ENCODE measurements around the gene TESK2. TPM values are rescaled to one million over a fixed set of nuclear protein-coding genes. Genes with fewer than 3 reads are reported as not detected.

The TESK2 gene
- polyA plus RNA-seq, 3 donors from 2014 or later = 1.8 to 3.3 TPM; not detected in 1

- Mint-ChIP-seq H3K9me3 (no peaks in the 10 kb centered on the region), H3K27ac (peak overlapping the region in 4 of 6 donors; percentile 2 to 51 (median 38)), H3K36me3 (peaks cover 0 to 10% (median 0%) of the 10 kb centered on the region in 3 donors), H3K4me3 (no peak overlapping the region), H3K27me3 (ENCODE audit: low read depth in 3 of 3) (peaks cover 1 to 2% (median 2%) of the 10 kb centered on the region in 3 donors), H3K4me1 (peaks cover 30 to 35% of the 10 kb centered on the region in 2 donors)
- DNase-seq = no peak
Observed at GRCh38 chr1:45334308-45335245, 156.4 kb downstream of the TESK2 start.

GRCh38 chr1:45332346-45332720 lies 158.6 kb downstream of the TESK2 start:
- Mint-ChIP-seq H3K4me1 (peaks cover 11 to 19% of the 10 kb centered on the region in 2 donors), H3K4me3 (no peak overlapping the region), H3K36me3 (peaks cover 0 to 14% (median 0%) of the 10 kb centered on the region in 3 donors), H3K9me3 (no peaks in the 10 kb centered on the region), H3K27me3 (ENCODE audit: low read depth in 3 of 3) (peaks cover 0 to 2% (median 0%) of the 10 kb centered on the region in 3 donors), H3K27ac (no peak overlapping the region)
- DNase-seq = no peak

GRCh38 chr1:45331436-45332345 lies 159.3 kb downstream of the TESK2 start:
- H3K9me3 Mint-ChIP-seq = no peaks in the 10 kb centered on the region
- no peak overlapping the region for H3K27ac Mint-ChIP-seq
- H3K36me3 Mint-ChIP-seq = peaks cover 0 to 14% (median 0%) of the 10 kb centered on the region in 3 donors
- H3K27me3 Mint-ChIP-seq (ENCODE audit: low read depth in 3 of 3) = peaks cover 0 to 2% (median 0%) of the 10 kb centered on the region in 3 donors
- no peak for DNase-seq
- peaks cover 11 to 15% of the 10 kb centered on the region in 2 donors for H3K4me1 Mint-ChIP-seq
- H3K4me3 Mint-ChIP-seq = no peak overlapping the region

DNA sequence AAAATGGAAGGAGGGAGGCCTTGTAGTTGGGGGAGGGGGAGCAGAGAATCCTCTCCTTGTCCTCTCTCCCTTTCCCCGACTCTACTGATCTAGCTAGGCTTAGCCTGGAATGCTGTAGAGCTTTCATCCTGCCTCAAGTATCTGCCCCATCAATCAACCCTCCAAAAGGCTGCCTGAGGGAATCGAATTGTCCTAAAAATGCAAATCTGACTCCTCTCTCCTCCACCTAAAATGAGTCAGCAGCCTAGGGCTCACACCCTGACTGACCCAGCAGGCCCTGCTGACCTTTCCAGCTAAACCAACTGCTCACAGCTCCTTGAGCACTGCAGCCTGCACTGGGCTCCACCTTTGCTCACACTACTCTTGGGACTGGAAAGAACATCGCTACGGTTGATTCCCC lies 161.5 kb downstream of the TESK2 start:
- H3K9me3 Mint-ChIP-seq = no peaks in the 10 kb centered on the region
- H3K27me3 Mint-ChIP-seq (ENCODE audit: low read depth in 3 of 3) = no peaks in the 10 kb centered on the region
- DNase-seq = no peak
- H3K4me3 Mint-ChIP-seq = peak overlapping the region in 2 of 5 donors; percentile 20 to 27
- peaks cover 0 to 14% (median 0%) of the 10 kb centered on the region in 3 donors for H3K36me3 Mint-ChIP-seq
- no peak overlapping the region for H3K27ac Mint-ChIP-seq
- H3K4me1 Mint-ChIP-seq = peaks cover 10 to 12% of the 10 kb centered on the region in 2 donors

GRCh38 chr1:45328680-45329079 lies 162.3 kb downstream of the TESK2 start:
- peaks cover 6 to 9% of the 10 kb centered on the region in 2 donors for H3K4me1 Mint-ChIP-seq
- no peak for DNase-seq
- H3K9me3 Mint-ChIP-seq = peaks cover 0 to 1% (median 0%) of the 10 kb centered on the region in 6 donors
- H3K27me3 Mint-ChIP-seq (ENCODE audit: low read depth in 3 of 3) = no peaks in the 10 kb centered on the region
- H3K27ac Mint-ChIP-seq = no peak overlapping the region
- H3K4me3 Mint-ChIP-seq = peak overlapping the region; percentile 25 to 64 (median 39)
- peaks cover 0 to 10% (median 0%) of the 10 kb centered on the region in 3 donors for H3K36me3 Mint-ChIP-seq

- DNase-seq = no peak
- no peaks in the 10 kb centered on the region for H3K27me3 Mint-ChIP-seq (ENCODE audit: low read depth in 3 of 3)
- H3K27ac Mint-ChIP-seq = no peak overlapping the region
- peak overlapping the region; percentile 52 to 86 (median 65) for H3K4me3 Mint-ChIP-seq
- peaks cover 0 to 10% (median 0%) of the 10 kb centered on the region in 3 donors for H3K36me3 Mint-ChIP-seq
- H3K4me1 Mint-ChIP-seq = peaks cover 6 to 9% of the 10 kb centered on the region in 2 donors
- H3K9me3 Mint-ChIP-seq = peaks cover 0 to 1% (median 0%) of the 10 kb centered on the region in 6 donors
Observed at GRCh38 chr1:45327644-45328515, 163.1 kb downstream of the TESK2 start.

DNA sequence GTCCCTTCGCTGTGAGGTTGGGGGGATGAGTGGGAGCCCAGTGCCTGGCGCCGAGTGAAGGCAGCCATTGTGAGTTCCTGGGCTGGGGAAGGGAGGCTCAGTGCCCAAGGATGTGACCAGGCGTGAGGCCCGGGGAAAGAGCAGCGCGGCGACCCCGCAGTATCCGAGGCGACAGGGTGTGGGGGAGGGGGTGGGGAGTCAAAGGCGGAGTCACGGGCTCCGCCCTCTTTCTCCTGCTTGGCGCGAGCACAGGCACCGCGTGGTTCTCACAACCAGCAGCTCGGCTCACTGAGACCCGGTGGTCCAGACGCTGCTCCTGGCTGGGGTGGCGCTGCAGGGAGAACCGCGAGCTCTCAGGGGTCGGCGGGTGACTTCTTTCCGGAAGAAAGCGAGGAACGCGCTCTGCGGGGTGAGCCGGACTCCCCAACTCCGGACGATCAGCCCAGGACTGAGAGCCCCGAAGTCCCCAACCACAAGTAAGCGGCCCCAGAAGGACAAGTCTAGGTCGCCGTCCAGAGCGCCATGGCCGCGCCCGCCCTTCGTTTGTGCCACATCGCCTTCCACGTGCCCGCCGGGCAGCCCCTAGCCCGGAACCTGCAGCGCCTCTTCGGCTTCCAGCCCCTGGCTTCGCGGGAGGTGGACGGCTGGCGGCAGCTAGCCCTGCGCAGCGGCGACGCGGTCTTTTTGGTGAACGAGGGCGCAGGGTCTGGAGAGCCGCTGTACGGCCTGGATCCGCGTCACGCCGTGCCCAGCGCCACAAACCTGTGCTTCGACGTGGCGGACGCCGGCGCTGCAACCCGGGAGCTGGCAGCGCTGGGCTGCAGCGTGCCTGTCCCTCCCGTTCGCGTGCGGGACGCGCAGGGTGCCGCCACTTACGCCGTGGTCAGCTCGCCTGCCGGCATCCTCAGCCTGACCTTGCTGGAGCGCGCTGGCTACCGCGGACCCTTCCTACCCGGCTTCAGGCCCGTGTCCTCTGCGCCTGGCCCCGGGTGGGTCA lies 164.0 kb downstream of the TESK2 start, which contains the start of gene HPDL:
TSS of gene HPDL (plus strand) at position 269 of the 997 bp plus-strand sequence. CDS start at position 523, 254 bp downstream.
- Mint-ChIP-seq H3K9me3 (peaks cover 0 to 1% (median 0%) of the 10 kb centered on the region in 6 donors), H3K27ac (peak within 1 kb of the TSS in 1 of 6 donors; percentile 65), H3K36me3 (peaks cover 0 to 10% (median 0%) of the 10 kb centered on the region in 3 donors), H3K27me3 (ENCODE audit: low read depth in 3 of 3) (no peaks in the 10 kb centered on the region), H3K4me3 (peak within 1 kb of the TSS; percentile 77 to 86 (median 82)), H3K4me1 (peaks cover 6 to 9% of the 10 kb centered on the region in 2 donors)
- DNase-seq = peak; percentile 29 to 39 (median 39)

DNA sequence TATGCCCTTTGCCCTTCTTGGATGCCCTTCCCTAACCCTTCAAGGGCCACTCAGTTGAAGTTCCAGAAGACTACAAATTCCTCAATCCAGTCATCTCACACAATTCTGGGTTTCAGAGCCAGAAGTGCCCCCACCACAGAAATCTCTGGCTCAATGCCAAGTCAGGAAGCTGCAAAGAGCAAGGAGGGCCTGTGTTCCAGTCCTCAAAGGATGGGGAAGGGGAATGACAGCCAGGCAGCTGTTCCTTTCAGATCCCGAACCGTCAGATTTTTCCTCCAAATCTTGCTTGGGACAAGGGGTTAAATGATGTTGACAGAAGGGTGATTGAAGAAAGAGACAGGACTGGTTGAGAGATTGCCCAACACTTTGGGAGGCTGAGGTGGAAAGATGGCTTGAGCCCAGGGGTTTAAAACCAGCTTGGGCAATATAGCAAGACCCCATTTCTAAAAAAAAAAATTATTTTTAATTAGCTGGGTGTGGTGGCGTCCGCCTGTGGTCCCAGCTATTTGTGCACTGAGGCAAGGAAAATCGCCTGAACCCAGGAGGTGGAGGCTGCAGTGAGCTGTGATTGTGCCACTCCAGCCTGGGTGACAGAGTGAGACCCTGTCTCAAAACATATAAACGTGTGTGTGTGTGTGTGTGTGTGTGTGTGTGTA lies 165.0 kb downstream of the TESK2 start:
- Mint-ChIP-seq H3K27me3 (ENCODE audit: low read depth in 3 of 3) (no peaks in the 10 kb centered on the region), H3K9me3 (peaks cover 0 to 1% (median 0%) of the 10 kb centered on the region in 6 donors), H3K4me1 (peaks cover 6 to 9% of the 10 kb centered on the region in 2 donors), H3K27ac (peak overlapping the region in 1 of 6 donors; percentile 65), H3K36me3 (peaks cover 0 to 10% (median 0%) of the 10 kb centered on the region in 3 donors), H3K4me3 (peak overlapping the region; percentile 77 to 86 (median 82))
- no peak for DNase-seq

GRCh38 chr1:45322486-45323040 lies 168.4 kb downstream of the TESK2 start:
- no peaks in the 10 kb centered on the region for H3K27me3 Mint-ChIP-seq (ENCODE audit: low read depth in 3 of 3)
- peaks cover 0 to 6% of the 10 kb centered on the region in 2 donors for H3K4me1 Mint-ChIP-seq
- no peak for DNase-seq
- peaks cover 0 to 1% (median 0%) of the 10 kb centered on the region in 6 donors for H3K9me3 Mint-ChIP-seq
- H3K36me3 Mint-ChIP-seq = no peaks in the 10 kb centered on the region
- no peak overlapping the region for H3K27ac Mint-ChIP-seq
- H3K4me3 Mint-ChIP-seq = no peak overlapping the region

- DNase-seq = no peak
- Mint-ChIP-seq H3K4me3 (no peak overlapping the region), H3K4me1 (peaks cover 0 to 3% of the 10 kb centered on the region in 2 donors), H3K36me3 (no peaks in the 10 kb centered on the region), H3K9me3 (peaks cover 0 to 1% (median 0%) of the 10 kb centered on the region in 6 donors), H3K27ac (peak overlapping the region in 1 of 6 donors; percentile 42), H3K27me3 (ENCODE audit: low read depth in 3 of 3) (no peaks in the 10 kb centered on the region)
Observed at GRCh38 chr1:45321444-45321843, 169.5 kb downstream of the TESK2 start.

- no peak overlapping the region for H3K4me3 Mint-ChIP-seq
- H3K36me3 Mint-ChIP-seq = no peaks in the 10 kb centered on the region
- H3K9me3 Mint-ChIP-seq = peaks cover 0 to 1% (median 0%) of the 10 kb centered on the region in 6 donors
- H3K4me1 Mint-ChIP-seq = no peaks in the 10 kb centered on the region
- no peaks in the 10 kb centered on the region for H3K27me3 Mint-ChIP-seq (ENCODE audit: low read depth in 3 of 3)
- no peak overlapping the region for H3K27ac Mint-ChIP-seq
- no peak for DNase-seq
Observed at GRCh38 chr1:45319761-45320160, 171.2 kb downstream of the TESK2 start.

All from immature natural killer cell (primary cell).